ENCODE data around the gene EEIG1.
A peak's percentile ranks its signal among the peaks of the same experiment; 100 is the strongest.

The EEIG1 gene

DNA sequence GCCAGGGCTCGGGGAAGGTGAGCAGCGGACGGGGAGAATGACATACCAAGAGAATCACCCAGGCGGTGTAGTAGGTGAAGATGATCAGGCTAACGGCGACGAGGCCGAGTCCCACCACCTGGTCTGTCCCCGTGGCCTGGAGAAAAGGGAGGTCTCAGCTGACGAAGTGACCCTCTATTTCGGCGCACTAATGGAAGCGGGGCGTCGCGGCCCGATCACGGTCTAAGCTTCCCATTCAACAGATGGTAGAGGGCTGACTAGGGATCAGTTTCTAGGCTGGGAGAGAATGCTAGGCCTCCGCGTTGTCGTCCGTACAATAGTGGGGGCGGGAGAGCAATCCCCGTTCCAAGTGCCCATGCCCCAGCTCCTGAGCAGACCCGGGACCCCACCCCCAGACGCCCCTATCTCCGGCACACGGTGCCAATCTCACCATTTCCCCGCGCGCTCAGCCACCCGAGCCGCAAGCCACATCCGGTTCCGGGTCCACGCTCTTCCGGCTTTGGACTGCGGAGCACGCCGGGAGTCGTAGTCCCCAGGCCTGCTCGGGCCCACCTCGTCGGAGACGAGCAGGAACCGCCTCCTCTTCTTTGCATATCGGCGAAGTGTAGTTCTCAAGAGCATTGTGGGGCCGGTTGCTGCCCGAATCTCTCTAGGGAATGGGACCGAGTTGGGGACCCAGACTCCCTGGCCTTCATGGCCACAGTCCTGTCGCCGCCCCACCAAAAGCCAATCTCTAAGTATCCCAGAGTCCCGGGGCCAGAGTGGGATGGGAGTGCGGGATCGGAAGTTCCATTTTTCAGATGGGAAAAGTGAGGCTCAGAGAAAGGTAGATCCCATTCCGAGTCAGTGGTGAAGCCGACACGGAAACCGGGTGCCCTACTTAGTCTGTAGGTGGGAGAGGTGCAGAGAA is 43.1 kb downstream of the EEIG1 start, which contains the start of gene DPM2:
Gene DPM2 (minus strand): TSS at position 467 of the 910 bp plus-strand sequence. CDS start 34 bp downstream, at position 433.
- DNase-seq, result peak; percentile 73 to 86

DNA sequence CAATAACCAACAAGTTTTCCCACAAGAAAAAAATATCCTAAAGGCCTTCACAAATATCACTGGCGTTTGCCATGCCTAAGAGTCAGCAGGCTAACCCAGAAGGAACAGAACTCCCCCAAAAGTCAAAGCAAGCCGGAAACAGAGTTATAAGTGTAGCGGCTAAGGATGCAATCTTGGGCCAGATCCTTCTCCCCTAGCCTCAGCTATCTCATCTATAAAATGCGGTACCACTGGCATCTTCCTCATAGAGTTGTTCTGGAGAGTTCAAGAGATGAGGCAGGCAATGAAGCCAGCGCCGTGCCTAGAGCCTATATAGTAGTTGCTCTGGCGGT is 43.8 kb downstream of the EEIG1 start:
- no peak for DNase-seq

DNA sequence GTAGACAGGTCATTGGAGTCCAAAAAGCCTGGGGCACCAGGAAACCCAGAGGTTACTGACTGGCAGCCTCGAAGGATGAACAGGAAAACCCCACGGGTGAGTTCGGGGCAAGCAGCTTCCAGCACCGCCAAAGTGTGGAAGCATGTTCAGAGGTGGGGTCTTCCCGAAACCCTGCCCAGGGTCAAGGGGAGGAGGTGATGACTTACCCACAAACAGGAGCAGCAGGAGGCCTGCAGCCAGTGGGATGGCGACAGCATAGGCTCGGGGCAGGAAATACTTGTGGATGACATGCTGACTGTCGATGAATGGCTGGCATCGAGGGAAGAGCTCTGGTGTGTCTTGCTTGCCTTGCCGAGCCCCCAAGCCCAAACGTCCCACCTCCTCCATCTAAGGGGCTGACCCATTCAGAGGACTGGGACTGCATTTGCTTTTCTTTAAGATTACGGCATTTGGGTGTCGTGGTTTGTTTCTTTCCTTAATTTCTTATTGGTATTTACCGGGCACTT is 44.4 kb downstream of the EEIG1 start:
- no peak for DNase-seq

DNA sequence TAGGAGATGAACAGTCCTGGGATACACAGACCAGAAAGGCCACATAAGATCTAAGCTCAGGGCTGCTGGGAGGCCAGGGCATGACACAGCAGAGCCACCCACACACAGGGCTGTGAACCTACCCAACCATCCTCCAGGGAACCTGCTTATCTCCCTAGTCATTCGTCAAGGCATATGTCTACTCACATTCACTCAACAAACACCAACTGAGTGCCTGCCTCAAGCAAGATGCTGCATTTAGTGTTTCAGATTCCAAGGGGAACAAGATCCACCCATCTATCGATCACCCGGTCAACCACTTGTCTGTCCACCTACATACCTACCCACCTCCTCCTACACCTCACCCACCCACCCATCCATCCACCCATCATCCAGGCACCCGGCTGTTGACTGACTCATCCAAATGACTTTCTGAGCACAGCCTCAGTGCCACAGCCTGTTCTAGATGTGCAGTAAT is 45.0 kb downstream of the EEIG1 start:
- DNase-seq, result no peak

DNA sequence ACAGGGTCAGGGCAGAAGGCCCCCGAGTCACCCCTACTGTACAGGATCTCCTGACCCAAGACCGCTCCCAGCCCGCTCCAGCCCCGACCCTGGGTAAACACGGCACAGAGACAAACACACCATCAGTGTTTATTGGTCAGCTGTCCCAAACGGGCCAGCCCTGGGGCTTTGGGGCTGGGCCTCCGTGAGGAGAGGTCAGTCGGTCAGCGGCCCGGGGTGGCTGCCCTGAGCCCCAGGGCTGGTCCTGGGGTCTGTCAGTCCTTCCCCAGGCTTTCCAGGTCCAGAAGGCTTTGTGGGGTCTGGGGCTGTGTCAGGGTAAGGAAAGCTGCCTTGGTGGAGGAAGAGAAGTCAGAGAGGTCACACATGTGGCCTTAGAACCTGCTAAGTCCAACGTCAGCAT is 45.8 kb downstream of the EEIG1 start:
- no peak for DNase-seq

DNA sequence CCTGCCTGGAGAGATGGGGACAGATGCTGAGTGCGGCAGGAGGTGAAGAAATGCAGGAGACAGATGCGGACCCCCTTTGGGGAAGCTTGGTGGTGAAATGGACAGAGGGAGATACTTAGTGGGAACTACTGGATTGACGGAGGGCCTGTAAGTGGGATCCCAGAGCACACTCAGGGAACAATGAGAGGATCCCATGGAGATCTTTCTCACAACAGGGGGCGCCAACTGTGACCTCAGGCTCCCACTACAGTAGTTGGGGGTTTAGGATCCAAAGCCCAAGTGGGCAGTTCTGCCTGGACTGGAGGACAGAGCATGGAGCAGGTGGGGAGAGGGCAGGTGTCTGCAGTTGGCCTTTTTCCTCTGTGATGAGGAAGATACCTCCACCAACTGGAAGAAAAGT is 46.5 kb downstream of the EEIG1 start:
- no peak for DNase-seq

DNA sequence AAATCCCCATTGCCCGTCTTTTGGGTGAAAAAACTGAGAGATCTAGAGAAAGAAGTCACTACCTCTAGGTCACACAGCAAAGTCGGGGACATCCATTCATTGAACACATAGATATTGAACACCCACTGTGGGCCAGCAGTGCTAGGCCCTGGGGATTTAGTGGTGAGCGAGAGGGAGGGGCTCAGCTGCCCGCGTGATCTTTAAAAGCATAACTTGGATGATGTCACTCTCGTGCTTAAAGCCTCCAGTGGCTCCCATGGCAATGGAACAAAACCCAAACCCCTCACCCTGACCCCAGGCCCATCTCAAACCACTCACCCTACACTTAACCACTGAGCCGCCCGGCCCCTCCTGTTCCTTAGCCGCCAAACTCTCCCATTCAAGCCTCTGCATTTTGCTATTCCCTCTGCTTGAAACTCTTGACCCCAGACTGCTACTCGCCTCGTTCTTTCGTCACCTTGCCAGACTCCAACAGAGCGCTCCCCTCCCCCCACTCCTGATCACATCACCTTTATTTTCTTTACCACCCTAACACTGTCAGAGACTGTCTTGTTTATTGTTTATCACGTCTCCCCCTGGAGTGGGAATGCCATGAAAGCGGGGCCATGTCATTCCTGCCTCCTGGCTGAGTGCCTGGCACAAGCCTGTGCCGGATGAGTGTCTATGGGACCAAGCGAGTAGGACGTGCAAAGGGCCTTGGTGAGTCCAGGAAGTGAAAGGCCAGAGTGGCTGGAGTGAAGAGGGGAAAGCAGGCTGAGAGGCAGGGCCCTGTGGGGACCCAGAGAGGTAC is 49.5 kb downstream of the EEIG1 start:
- DNase-seq, result no peak

Data from inflammatory macrophage treated with lipopolysaccharide for 1 hour (primary cell).